Gastroesophageal sphincter (tissue), 4 donors: Measurements from ENCODE around the gene HHAT. TPM values are rescaled to one million over a fixed set of nuclear protein-coding genes. Genes with fewer than 3 reads are reported as not detected.
A peak's percentile ranks its signal among the peaks of the same experiment; 100 is the strongest.

Source experiments
- ATAC-seq: fragments of 150-250 bp; one replicate; pipeline ENCODE4 v1.9.1; 2016; ENCODE audit warnings: mild to moderate bottlenecking, moderate library complexity
- H3K27ac ChIP-seq, 4 donors: fragments of 200-600 bp; sonication (generic) in 3 of 4; 1 replicate in 3 of 4; 2 replicates in 1 of 4; pipeline ENCODE4 v1.5.1; 2016 to 2019
- H3K27me3 ChIP-seq: fragments of 200-600 bp; sonication (generic); one replicate; pipeline ENCODE4 v1.5.1; 2019
- H3K36me3 ChIP-seq, 2 donors: fragments of 200-600 bp; sonication (generic); one replicate each; pipeline ENCODE4 v1.5.1; 2019; ENCODE audit warnings: control low read depth in 1 of 2
- H3K4me1 ChIP-seq, 3 donors: fragments of 200-600 bp; sonication (generic); 1 replicate in 2 of 3; 2 replicates in 1 of 3; pipeline ENCODE4 v1.5.1; 2016 to 2019; ENCODE audit warnings: control low read depth in 2 of 3
- H3K4me3 ChIP-seq, 2 donors: fragments of 200-600 bp; sonication (generic); one replicate each; pipeline ENCODE4 v1.5.1; 2019; ENCODE audit warnings: mild to moderate bottlenecking in 1 of 2, moderate library complexity in 1 of 2
- H3K9me3 ChIP-seq, 3 donors: fragments of 200-600 bp; sonication (generic); one replicate each; pipeline ENCODE4 v1.5.1; 2017 to 2019; ENCODE audit warnings: control low read depth in 2 of 3
- EP300 ChIP-seq: sonication (generic); formaldehyde crosslinking; IDR thresholded peaks from one replicate; pipeline ENCODE4 v1.6.1; 2017; ENCODE audit warnings: antibody characterized with exemption, mild to moderate bottlenecking
- POLR2A ChIP-seq, 2 donors: fragments of 450-650 bp; IDR thresholded peaks; one replicate each; pipeline ENCODE4 v1.6.1; 2017; ENCODE audit warnings: antibody characterized with exemption in 2 of 2, mild to moderate bottlenecking in 2 of 2, moderate library complexity in 1 of 2
- POLR2AphosphoS5 ChIP-seq: sonication (generic); formaldehyde crosslinking; IDR thresholded peaks from one replicate; pipeline ENCODE4 v1.6.1; 2017; ENCODE audit warnings: antibody characterized with exemption
- WGBS, 2 donors: methylation state at CpG; one replicate each; pipeline ENCODE4 v1.1.5; 2018; ENCODE audit warnings: low coverage in 1 of 2; 5-methylcytosine and 5-hydroxymethylcytosine counted together
- total RNA-seq, 4 donors: library from RNA; depleted of rRNA; stranded (reverse); fragments of >200 nt; gene quantifications; one replicate each; pipeline ENCODE4 v1.1.0, GENCODE V29; 2016
- TF ChIP-seq, protein P1 (sequence below), 4 experiments: fragments of 200-600 bp in 2 of 4; fragments of 450-650 bp in 2 of 4; sonication (generic) in 1 of 4; IDR thresholded peaks; one replicate each; pipeline ENCODE4 v1.5.1; 2017 to 2019; ENCODE audit warnings: antibody characterized with exemption in 4 of 4, mild to moderate bottlenecking in 2 of 4, moderate library complexity in 2 of 4

The HHAT gene
- total RNA-seq, 4 donors from 2014 or later, result 1.2 to 2.4 (median 1.9) TPM

DNA sequence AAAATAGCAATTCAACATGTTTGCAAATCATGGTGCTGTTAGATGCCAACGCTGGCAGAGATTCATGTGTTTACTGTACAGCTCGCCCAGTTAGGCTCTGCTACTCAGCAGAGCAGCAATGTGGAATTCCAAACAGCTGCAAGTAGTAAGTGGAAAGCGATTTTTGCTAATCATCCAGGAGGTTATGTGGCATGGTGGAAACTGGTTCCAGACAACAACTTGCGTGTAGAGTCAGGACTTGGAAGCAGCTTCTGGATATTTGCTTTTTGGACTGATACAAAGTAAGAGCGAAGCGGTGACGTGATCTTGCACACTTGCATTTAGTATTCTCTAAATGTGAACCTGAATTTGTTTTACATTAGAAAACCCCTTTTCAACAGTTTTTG, 27.1 kb upstream of the HHAT start:
- no peak for ATAC-seq
- Histone ChIP-seq H3K4me3 (no peak overlapping the region), H3K27ac (no peak overlapping the region), H3K9me3 (no peaks in the 10 kb centered on the region), H3K4me1 (peaks cover 0 to 13% (median 0%) of the 10 kb centered on the region in 3 donors), H3K36me3 (no peaks in the 10 kb centered on the region), H3K27me3 (no peaks in the 10 kb centered on the region)
- 48 to 60% methylated on average over 7 of the region's 7 CpGs for WGBS, 2 donors
- no peak for TF ChIP-seq EP300
- peak; percentile 24 for TF ChIP-seq POLR2AphosphoS5

DNA sequence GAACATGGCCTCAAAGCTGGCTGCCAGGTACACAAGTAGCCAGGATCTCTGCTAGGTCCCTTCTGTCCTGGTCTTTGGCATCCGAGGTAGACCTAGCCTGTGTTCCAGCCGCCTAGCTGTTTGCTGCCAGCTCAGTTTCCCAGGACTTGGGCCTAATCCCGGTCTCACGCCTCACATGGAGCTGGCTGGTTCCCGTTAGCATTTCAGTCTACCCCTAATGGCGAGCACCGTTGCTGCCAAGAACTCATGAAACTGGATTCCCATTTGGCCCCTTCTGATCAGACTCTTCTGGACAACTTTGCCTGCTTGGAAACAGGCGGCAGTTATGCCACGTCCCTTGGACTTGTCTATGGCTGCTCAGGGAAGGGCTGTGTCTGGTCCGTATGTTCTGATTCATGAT, 26.2 kb upstream of the HHAT start:
- ATAC-seq, result no peak

DNA sequence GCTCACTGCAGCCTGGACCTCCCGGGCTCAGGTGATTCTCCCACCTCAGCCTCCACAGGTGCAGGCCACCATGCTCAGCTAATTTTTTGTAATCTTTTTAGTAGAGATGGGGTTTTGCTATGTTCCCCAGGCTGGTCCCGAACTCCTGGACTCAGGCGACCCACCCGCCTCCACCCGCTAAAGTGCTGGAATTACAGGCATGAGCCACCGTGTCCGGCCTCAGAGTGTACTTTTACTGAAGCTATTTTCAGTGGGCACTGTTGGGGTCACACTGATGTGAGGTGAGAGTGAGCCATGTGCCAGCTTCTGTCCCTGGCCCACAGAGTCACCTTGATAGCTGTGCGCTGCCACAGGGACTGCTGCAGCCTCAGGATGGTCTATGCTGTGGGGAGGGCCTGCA, 25.3 kb upstream of the HHAT start:
- no peak overlapping the region for H3K27ac ChIP-seq
- no peak overlapping the region for H3K4me3 ChIP-seq
- no peaks in the 10 kb centered on the region for H3K27me3 ChIP-seq
- no peaks in the 10 kb centered on the region for H3K9me3 ChIP-seq
- ATAC-seq, result no peak
- TF ChIP-seq, protein P1, sequence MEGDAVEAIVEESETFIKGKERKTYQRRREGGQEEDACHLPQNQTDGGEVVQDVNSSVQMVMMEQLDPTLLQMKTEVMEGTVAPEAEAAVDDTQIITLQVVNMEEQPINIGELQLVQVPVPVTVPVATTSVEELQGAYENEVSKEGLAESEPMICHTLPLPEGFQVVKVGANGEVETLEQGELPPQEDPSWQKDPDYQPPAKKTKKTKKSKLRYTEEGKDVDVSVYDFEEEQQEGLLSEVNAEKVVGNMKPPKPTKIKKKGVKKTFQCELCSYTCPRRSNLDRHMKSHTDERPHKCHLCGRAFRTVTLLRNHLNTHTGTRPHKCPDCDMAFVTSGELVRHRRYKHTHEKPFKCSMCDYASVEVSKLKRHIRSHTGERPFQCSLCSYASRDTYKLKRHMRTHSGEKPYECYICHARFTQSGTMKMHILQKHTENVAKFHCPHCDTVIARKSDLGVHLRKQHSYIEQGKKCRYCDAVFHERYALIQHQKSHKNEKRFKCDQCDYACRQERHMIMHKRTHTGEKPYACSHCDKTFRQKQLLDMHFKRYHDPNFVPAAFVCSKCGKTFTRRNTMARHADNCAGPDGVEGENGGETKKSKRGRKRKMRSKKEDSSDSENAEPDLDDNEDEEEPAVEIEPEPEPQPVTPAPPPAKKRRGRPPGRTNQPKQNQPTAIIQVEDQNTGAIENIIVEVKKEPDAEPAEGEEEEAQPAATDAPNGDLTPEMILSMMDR (IDR thresholded peaks at IDR 0.05), result no peak
- no peak for TF ChIP-seq POLR2A (IDR thresholded peaks at IDR 0.05)
- TF ChIP-seq EP300, result no peak
- TF ChIP-seq POLR2AphosphoS5, result no peak
- no peaks in the 10 kb centered on the region for H3K36me3 ChIP-seq
- WGBS, 2 donors, result 100% methylated on average over 1 to 6 of the region's 8 CpGs
- peaks cover 0 to 13% (median 0%) of the 10 kb centered on the region in 3 donors for H3K4me1 ChIP-seq

More for the DNA sequence above, 26.2 kb upstream of the HHAT start:
- Histone ChIP-seq H3K27me3 (no peaks in the 10 kb centered on the region), H3K9me3 (no peaks in the 10 kb centered on the region), H3K4me3 (no peak overlapping the region), H3K4me1 (peaks cover 0 to 13% (median 0%) of the 10 kb centered on the region in 3 donors), H3K36me3 (no peaks in the 10 kb centered on the region), H3K27ac (no peak overlapping the region)
- 82 to 96% methylated on average over 2 to 3 of the region's 10 CpGs for WGBS, 2 donors
- TF ChIP-seq EP300, result no peak
- no peak for TF ChIP-seq POLR2A (IDR thresholded peaks at IDR 0.05)
- no peak for TF ChIP-seq POLR2AphosphoS5
- TF ChIP-seq, protein P1 (IDR thresholded peaks at IDR 0.05), result no peak

DNA sequence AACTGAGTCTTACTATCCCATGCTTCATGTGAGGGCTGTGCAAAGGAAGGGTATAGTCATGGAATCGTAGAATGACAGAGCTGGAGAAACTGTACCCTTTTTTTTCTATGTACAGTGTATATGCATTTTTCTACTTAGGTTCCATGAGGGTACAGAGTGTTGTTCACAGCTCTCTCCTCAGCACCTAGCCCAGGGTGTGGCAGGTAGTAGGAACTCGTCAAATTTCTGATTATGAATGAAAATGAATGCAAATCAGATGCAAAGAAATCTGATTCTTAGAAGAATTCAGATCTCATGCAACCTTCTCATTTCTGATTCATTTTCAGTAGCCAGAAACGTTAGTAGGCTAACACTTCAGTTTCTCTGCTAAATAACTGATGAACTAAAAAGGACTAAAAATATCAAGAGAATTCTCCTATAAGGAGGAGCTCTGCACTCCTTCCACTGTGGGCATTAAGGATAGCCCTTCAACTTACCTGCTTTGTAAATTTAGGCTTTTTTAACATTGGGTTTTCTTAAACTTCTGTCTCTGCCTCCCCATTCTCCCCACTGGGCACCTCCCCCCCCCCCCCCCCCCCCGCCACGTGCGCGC, 18.0 kb upstream of the HHAT start:
- no peak for ATAC-seq
- Histone ChIP-seq H3K27me3 (no peaks in the 10 kb centered on the region), H3K27ac (peak overlapping the region in 3 of 4 donors; percentile 64 to 74 (median 73)), H3K36me3 (no peaks in the 10 kb centered on the region), H3K9me3 (no peaks in the 10 kb centered on the region), H3K4me1 (peaks cover 0 to 21% (median 4%) of the 10 kb centered on the region in 3 donors), H3K4me3 (peak overlapping the region in 1 of 2 donors; percentile 43)
- 25 to 40% methylated on average over 2 to 6 of the region's 7 CpGs for WGBS, 2 donors
- TF ChIP-seq EP300, result no peak
- TF ChIP-seq POLR2AphosphoS5, result no peak
- no peak for TF ChIP-seq POLR2A (IDR thresholded peaks at IDR 0.05)
- TF ChIP-seq, protein P1 (IDR thresholded peaks at IDR 0.05), result no peak

DNA sequence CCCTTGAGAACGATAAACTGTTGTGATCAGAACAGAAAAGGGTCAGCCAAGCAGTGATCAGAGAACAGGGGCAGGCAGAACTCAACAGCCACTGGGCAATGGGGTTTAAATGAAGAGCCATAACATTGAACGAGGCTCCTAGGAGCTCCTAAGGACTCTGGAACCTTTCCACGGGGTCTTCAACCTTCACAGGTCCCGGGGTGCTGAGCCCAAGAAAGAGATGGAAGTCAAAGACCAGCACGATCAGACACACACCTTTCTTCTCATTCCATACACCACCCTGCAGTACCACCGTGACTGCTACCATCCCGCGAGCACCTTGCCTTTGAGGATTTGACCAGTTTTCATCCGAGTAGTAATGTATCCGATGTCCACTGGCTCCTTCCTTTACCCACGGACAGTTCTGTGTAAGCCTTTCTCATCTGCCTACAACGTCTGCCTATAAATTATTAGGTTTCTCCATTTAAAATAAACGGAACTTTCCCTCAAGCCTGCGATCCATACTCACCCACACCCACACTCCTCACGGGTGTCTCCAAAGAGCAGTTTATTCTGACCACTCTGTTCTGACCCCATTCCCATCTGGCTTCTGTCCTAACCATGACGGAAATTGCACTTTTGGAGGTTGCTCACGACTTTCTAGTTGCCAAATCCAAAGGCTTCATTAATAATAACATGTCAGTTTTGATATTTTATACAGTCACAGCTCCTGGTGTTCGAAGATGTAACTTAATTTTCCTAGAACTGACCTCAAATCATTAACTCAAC, 16.8 kb upstream of the HHAT start:
- TF ChIP-seq POLR2A (IDR thresholded peaks at IDR 0.05) (no peak), POLR2AphosphoS5 (peak; percentile 66)
- TF ChIP-seq, protein P1 (IDR thresholded peaks at IDR 0.05), result peak in 1 of 4 experiments; percentile 7
- Histone ChIP-seq H3K27me3 (no peaks in the 10 kb centered on the region), H3K9me3 (no peaks in the 10 kb centered on the region), H3K4me1 (peaks cover 0 to 21% (median 4%) of the 10 kb centered on the region in 3 donors), H3K36me3 (no peaks in the 10 kb centered on the region), H3K4me3 (peak overlapping the region in 1 of 2 donors; percentile 43), H3K27ac (peak overlapping the region in 3 of 4 donors; percentile 64 to 74 (median 73))
- ATAC-seq, result peak; percentile 47
- WGBS, 2 donors, result 29 to 47% methylated on average over 18 of the region's 18 CpGs
